ENCODE measurements around the gene GGN. TPM values are rescaled to one million over a fixed set of nuclear protein-coding genes. Genes with fewer than 3 reads are reported as not detected.

Gene GGN
- total RNA-seq, 6 experiments from 2014 or later, result not detected

- H3K36me3 ChIP-seq, result peaks cover 0 to 48% (median 21%) of the 10 kb centered on the region in 4 donors
- no peaks in the 10 kb centered on the region for H3K27me3 ChIP-seq
- 72% methylated on average over 2 of the region's 9 CpGs for WGBS (ENCODE audit: insufficient coverage, low coverage, low lambda C conversion rate, missing lambda C conversion rate)
- DNase-seq (no peak), ATAC-seq (no peak)
- intact Hi-C loops (cut with DNase I), result no loop called here
- TF ChIP-seq POLR2A (IDR thresholded peaks at IDR 0.05), result no peak
- no peak for TF ChIP-seq CTCF (IDR thresholded peaks at IDR 0.05)
- H3K4me1 ChIP-seq, result no peaks in the 10 kb centered on the region
- H3K9me3 ChIP-seq, result no peaks in the 10 kb centered on the region
- no peak overlapping the region for H3K4me3 ChIP-seq
- H3K27ac ChIP-seq, result no peak overlapping the region
Observed at GRCh38 chr19:38381138-38381537, 6.7 kb downstream of the GGN start.

GRCh38 chr19:38378866-38379265 is 9.0 kb downstream of the GGN start:
- intact Hi-C loops (cut with DNase I), result no loop called here

GRCh38 chr19:38377052-38377451 is 10.8 kb downstream of the GGN start:
- TF ChIP-seq CTCF (IDR thresholded peaks at IDR 0.05) (no peak), POLR2A (IDR thresholded peaks at IDR 0.05) (no peak)
- Histone ChIP-seq H3K4me3 (no peak overlapping the region), H3K4me1 (peaks cover 0 to 8% (median 3%) of the 10 kb centered on the region in 4 donors), H3K27ac (no peak overlapping the region), H3K9me3 (no peaks in the 10 kb centered on the region), H3K27me3 (no peaks in the 10 kb centered on the region), H3K36me3 (peaks cover 0 to 30% (median 16%) of the 10 kb centered on the region in 4 donors)
- no peak for ATAC-seq
- WGBS (ENCODE audit: insufficient coverage, low coverage, low lambda C conversion rate, missing lambda C conversion rate), result 86% methylated on average over 4 of the region's 4 CpGs
- no peak for DNase-seq
- intact Hi-C loops (cut with DNase I), result no loop called here

More at GRCh38 chr19:38378866-38379265, 9.0 kb downstream of the GGN start:
- TF ChIP-seq CTCF (IDR thresholded peaks at IDR 0.05) (no peak), POLR2A (IDR thresholded peaks at IDR 0.05) (no peak)
- WGBS (ENCODE audit: insufficient coverage, low coverage, low lambda C conversion rate, missing lambda C conversion rate), result 97% methylated on average over 9 of the region's 10 CpGs
- H3K36me3 ChIP-seq, result peaks cover 0 to 47% (median 21%) of the 10 kb centered on the region in 4 donors
- no peak for DNase-seq
- H3K9me3 ChIP-seq, result no peaks in the 10 kb centered on the region
- peaks cover 0 to 8% (median 3%) of the 10 kb centered on the region in 4 donors for H3K4me1 ChIP-seq
- no peak overlapping the region for H3K27ac ChIP-seq
- no peak for ATAC-seq
- H3K27me3 ChIP-seq, result no peaks in the 10 kb centered on the region
- H3K4me3 ChIP-seq, result no peak overlapping the region

- Histone ChIP-seq H3K27me3 (no peaks in the 10 kb centered on the region), H3K4me3 (no peak overlapping the region), H3K27ac (no peak overlapping the region), H3K4me1 (peaks cover 0 to 8% (median 3%) of the 10 kb centered on the region in 4 donors), H3K9me3 (no peaks in the 10 kb centered on the region), H3K36me3 (peaks cover 0 to 25% (median 13%) of the 10 kb centered on the region in 4 donors)
- ATAC-seq (no peak), DNase-seq (no peak)
- TF ChIP-seq POLR2A (IDR thresholded peaks at IDR 0.05), result no peak
- TF ChIP-seq CTCF (IDR thresholded peaks at IDR 0.05), result no peak
- WGBS (ENCODE audit: insufficient coverage, low coverage, low lambda C conversion rate, missing lambda C conversion rate), result 80% methylated on average over 3 of the region's 3 CpGs
- intact Hi-C loops (cut with DNase I), result no loop called here
Observed at GRCh38 chr19:38376576-38376975, 11.3 kb downstream of the GGN start.

GRCh38 chr19:38375748-38376147 is 12.1 kb downstream of the GGN start:
- Histone ChIP-seq H3K4me3 (peak overlapping the region; percentile 81 to 92 (median 82)), H3K27me3 (no peaks in the 10 kb centered on the region), H3K36me3 (peaks cover 0 to 17% (median 5%) of the 10 kb centered on the region in 4 donors), H3K9me3 (no peaks in the 10 kb centered on the region), H3K27ac (no peak overlapping the region), H3K4me1 (peaks cover 0 to 8% (median 3%) of the 10 kb centered on the region in 4 donors)
- 88% methylated on average over 4 of the region's 5 CpGs for WGBS (ENCODE audit: insufficient coverage, low coverage, low lambda C conversion rate, missing lambda C conversion rate)
- DNase-seq, result no peak
- TF ChIP-seq CTCF (IDR thresholded peaks at IDR 0.05) (no peak), POLR2A (IDR thresholded peaks at IDR 0.05) (no peak)
- ATAC-seq, result no peak
- intact Hi-C loops (cut with DNase I), result no loop called here

Data from right lobe of liver (tissue), 6 donors.